Immature natural killer cell (primary cell): ENCODE measurements around the gene USP28. TPM values are rescaled to one million over a fixed set of nuclear protein-coding genes. Genes with fewer than 3 reads are reported as not detected.
A peak's percentile ranks its signal among the peaks of the same experiment; 100 is the strongest.
"Not testable (repeated sequence)": the region's sequence is repeated elsewhere in the genome, so short reads cannot be mapped to it uniquely, and the experiment has no call there.

ENCODE experiments used
- DNase-seq, 3 donors: peaks; one replicate each; pipeline ENCODE4 v3.0.0; 2022; ENCODE audit warnings: mixed read lengths in 1 of 3
- H3K27ac Mint-ChIP-seq, 6 donors: one replicate each; pipeline ENCODE4 v1.8.0; 2020; ENCODE audit warnings: mixed read lengths in 6 of 6, mild to moderate bottlenecking in 5 of 6, inconsistent platforms in 4 of 6, moderate library complexity in 3 of 6
- H3K27me3 Mint-ChIP-seq, 3 donors: one replicate each; pipeline ENCODE4 v1.8.0; 2020 to 2021; ENCODE audit warnings: low read depth in 3 of 3, mild to moderate bottlenecking in 3 of 3, mixed read lengths in 3 of 3, moderate library complexity in 3 of 3, inconsistent platforms in 1 of 3
- H3K36me3 Mint-ChIP-seq, 3 donors: one replicate each; pipeline ENCODE4 v1.8.0; 2020; ENCODE audit warnings: mixed read lengths in 3 of 3, inconsistent platforms in 2 of 3, mild to moderate bottlenecking in 2 of 3
- H3K4me1 Mint-ChIP-seq, 2 donors: one replicate each; pipeline ENCODE4 v1.8.0; 2020; ENCODE audit warnings: inconsistent platforms in 2 of 2, mild to moderate bottlenecking in 2 of 2, mixed read lengths in 2 of 2, moderate library complexity in 1 of 2
- H3K4me3 Mint-ChIP-seq, 5 donors: one replicate each; pipeline ENCODE4 v1.8.0; 2020; ENCODE audit warnings: mild to moderate bottlenecking in 5 of 5, mixed read lengths in 5 of 5, inconsistent platforms in 3 of 5, moderate library complexity in 3 of 5
- H3K9me3 Mint-ChIP-seq, 6 donors: one replicate each; pipeline ENCODE4 v1.8.0; 2020; ENCODE audit warnings: mild to moderate bottlenecking in 6 of 6, mixed read lengths in 6 of 6, inconsistent platforms in 4 of 6, moderate library complexity in 3 of 6
- polyA plus RNA-seq, 3 donors: library from polyadenylated mRNA; unstranded; fragments of 300-500 nt; fragmentation: Illumina TruSeq; gene quantifications; one replicate each; pipeline ENCODE4 v1.2.3, GENCODE V29; 2021

The USP28 gene
- polyA plus RNA-seq, 3 donors from 2014 or later = 121 to 185 (median 122) TPM

DNA sequence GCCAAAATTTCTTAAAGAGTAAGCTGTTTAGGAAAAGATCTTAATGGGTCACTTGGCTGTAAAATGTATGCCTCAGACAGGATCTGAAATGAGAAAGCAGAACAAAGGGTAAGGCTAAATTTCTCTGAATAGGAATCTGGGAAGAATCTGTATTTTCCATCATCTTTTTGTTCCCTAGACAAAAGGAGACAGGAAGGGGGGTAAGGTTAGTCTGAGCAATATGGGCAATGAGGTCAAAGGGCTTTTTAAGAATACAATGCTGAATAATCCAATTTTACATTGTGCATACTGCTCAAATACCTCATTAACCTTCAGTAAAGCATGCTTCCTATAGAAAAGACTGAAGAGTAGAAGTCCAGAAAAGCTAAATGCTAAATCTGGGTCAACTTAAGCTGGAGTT, 61.2 kb downstream of the USP28 start:
- DNase-seq = no peak
- H3K4me3 Mint-ChIP-seq = no peak overlapping the region
- H3K36me3 Mint-ChIP-seq = peaks cover 25 to 65% (median 29%) of the 10 kb centered on the region in 3 donors
- H3K27me3 Mint-ChIP-seq = no peaks in the 10 kb centered on the region
- H3K9me3 Mint-ChIP-seq = no peaks in the 10 kb centered on the region
- peaks cover 0 to 7% of the 10 kb centered on the region in 2 donors for H3K4me1 Mint-ChIP-seq
- H3K27ac Mint-ChIP-seq = peak overlapping the region in 4 of 6 donors; percentile 26 to 80 (median 48)

DNA sequence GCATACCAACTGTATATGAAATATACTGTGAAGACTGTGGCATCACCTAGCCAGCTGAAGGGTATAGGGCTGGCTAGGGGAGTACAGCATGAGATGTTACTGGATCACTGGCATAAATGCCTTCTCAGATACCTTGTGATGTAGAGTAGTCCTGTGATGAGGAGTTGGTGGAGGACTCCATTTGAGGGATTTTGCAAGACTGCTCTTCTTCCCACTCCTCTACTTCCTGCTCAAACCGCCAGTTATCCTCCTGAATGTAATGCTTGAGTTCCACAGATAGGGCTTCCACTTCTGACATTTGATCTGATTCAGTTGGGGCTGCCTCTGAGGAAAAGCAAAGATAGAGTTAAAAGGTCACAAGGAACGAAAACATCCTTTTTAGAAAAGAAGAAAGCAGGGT, 66.4 kb downstream of the USP28 start:
- H3K4me1 Mint-ChIP-seq = peaks cover 4 to 6% of the 10 kb centered on the region in 2 donors
- no peak for DNase-seq
- H3K9me3 Mint-ChIP-seq = no peaks in the 10 kb centered on the region
- H3K27me3 Mint-ChIP-seq = no peaks in the 10 kb centered on the region
- peaks cover 20 to 81% (median 32%) of the 10 kb centered on the region in 3 donors for H3K36me3 Mint-ChIP-seq
- H3K27ac Mint-ChIP-seq = peak overlapping the region in 2 of 6 donors; percentile 17 to 49
- H3K4me3 Mint-ChIP-seq = no peak overlapping the region

DNA sequence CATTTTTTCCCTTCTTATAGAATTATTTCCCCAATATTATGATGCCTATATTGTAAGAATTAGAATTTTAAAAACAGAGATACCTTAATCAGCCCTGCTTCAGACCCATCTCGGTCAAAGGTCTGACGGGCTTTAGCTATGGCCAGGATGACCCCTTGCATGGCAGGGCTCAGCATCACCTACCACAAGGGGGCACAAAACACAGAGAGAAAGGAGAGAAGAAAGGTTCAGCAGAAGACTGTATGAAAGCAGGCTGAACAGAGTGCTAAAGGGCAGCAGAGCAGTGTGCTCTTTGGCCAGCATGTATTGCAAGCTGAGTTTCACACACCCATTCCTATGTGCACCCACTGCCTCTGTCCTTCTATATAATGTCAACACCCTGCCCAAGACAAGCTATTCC, 69.0 kb downstream of the USP28 start:
- Mint-ChIP-seq H3K27me3 (no peaks in the 10 kb centered on the region), H3K4me3 (no peak overlapping the region), H3K36me3 (peaks cover 20 to 75% (median 25%) of the 10 kb centered on the region in 3 donors), H3K9me3 (no peaks in the 10 kb centered on the region), H3K27ac (peak overlapping the region in 3 of 6 donors; percentile 51 to 79 (median 64)), H3K4me1 (peaks cover 4 to 6% of the 10 kb centered on the region in 2 donors)
- DNase-seq = peak; percentile 7 to 19 (median 15)

DNA sequence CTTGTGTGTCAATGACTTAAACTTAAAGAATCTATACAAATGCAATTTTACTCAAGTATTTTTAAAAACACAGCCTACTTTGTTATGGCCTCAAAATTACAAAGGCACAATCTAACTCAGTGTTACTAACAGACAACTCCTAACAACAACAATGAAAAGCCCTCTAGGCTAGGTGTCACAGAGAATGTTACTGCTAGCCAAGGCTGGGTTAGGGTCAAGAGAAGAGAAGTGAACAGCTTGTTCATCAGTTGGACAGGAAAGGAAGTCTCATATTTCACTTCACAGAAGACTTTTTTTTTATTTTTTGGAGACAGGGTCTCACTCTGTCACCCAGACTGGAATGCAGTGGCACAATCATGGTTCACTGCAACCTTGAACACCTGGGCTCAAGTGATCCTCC, 69.7 kb downstream of the USP28 start:
- Mint-ChIP-seq H3K27me3 (no peaks in the 10 kb centered on the region), H3K4me1 (peaks cover 4 to 6% of the 10 kb centered on the region in 2 donors), H3K9me3 (no peaks in the 10 kb centered on the region), H3K4me3 (no peak overlapping the region), H3K27ac (peak overlapping the region in 4 of 6 donors; percentile 34 to 76 (median 46)), H3K36me3 (peaks cover 20 to 76% (median 31%) of the 10 kb centered on the region in 3 donors)
- no peak for DNase-seq

DNA sequence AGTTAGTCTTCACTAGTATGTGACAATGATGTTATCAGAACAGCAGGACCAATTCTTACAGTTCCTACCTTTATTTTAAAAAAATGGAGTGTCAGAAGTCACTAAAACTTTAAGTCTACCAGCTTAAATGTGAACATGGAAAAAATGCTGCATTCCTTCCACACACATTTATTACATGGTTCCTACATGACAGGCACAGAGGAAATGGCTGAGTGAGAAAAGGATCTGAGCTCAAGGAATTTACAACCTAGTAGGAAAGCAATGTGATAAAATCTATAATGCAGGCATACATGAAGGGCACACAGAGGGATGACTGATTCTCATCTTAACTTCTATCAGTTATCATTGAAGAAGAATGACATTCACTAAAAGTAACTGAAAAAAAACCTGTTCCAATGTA, 72.8 kb downstream of the USP28 start:
- H3K27ac Mint-ChIP-seq = peak overlapping the region in 3 of 6 donors; percentile 24 to 44 (median 35)
- H3K27me3 Mint-ChIP-seq = no peaks in the 10 kb centered on the region
- peaks cover 25 to 69% (median 36%) of the 10 kb centered on the region in 3 donors for H3K36me3 Mint-ChIP-seq
- H3K4me3 Mint-ChIP-seq = no peak overlapping the region
- H3K4me1 Mint-ChIP-seq = peaks cover 4 to 6% of the 10 kb centered on the region in 2 donors
- no peaks in the 10 kb centered on the region for H3K9me3 Mint-ChIP-seq
- DNase-seq = no peak

DNA sequence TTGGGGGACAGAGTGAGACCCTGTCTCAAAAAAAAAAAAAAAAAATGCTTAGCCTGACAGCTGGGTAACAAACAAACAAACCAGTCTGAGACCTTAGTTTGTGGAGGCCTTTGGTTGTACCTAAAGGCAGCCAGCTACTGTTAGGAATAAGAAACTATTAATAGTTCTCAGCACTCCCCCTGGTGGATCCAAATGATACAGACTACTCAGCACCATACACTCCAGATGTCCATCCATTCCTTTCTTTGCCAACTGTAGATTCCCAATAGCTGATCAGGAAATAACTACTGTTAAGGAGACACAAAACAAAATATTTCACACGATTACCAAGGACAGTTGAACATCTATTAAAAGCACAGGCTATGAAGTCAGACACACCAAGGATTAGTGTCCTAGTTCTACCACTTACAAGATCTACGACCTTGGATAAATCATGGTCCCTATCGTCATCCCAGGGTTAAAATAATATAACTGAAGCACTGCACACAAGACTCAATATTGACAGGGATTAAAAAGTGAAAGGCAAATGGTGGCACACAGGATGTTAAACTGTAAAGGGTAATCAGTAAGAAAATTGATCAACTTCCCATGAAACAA, 78.6 kb downstream of the USP28 start:
- DNase-seq = peak in 1 of 3 donors; percentile 12

DNA sequence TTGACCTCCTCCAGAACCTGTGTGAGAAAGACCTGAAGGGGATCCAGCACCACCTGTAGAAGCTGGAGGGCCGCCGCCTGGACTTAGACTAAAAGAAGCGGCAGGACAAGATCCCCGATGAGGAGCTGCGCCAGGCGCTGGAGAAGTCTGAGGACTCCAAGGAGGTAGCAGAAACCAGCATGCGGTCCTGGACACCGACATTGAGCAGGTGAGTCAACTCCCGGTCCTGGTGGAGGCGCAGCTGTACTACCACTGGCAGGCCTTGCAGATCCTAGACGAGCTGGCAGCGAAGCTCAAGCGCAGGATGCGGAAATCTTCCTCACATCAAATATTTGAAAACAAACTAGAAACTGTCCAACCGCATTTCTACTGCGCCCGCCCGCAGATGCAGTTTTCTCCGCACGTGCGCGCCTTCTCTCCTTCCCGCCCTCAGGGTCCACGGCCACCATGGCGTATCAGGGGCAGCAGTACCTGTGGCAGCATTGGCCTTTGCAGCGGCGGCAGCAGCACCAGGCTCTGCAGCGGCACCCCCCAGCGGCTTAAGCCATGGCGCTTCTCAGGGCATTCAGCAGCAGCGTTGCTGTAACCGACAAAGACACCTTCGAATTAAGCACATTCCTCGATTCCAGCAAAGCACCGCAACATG, 85.6 kb downstream of the USP28 start:
- no peak for DNase-seq
- H3K36me3 Mint-ChIP-seq = no peaks in the 10 kb centered on the region
- no peak overlapping the region for H3K4me3 Mint-ChIP-seq
- H3K9me3 Mint-ChIP-seq = no peaks in the 10 kb centered on the region
- H3K27ac Mint-ChIP-seq = no peak overlapping the region
- no peaks in the 10 kb centered on the region for H3K4me1 Mint-ChIP-seq
- H3K27me3 Mint-ChIP-seq = peaks cover 0 to 3% (median 0%) of the 10 kb centered on the region in 3 donors

More for the DNA sequence above, 78.6 kb downstream of the USP28 start:
- H3K4me3 Mint-ChIP-seq = no peak overlapping the region
- peaks cover 0 to 1% (median 0%) of the 10 kb centered on the region in 3 donors for H3K27me3 Mint-ChIP-seq
- no peaks in the 10 kb centered on the region for H3K9me3 Mint-ChIP-seq
- peak overlapping the region in 3 of 6 donors; percentile 27 to 78 (median 34) for H3K27ac Mint-ChIP-seq
- no peaks in the 10 kb centered on the region for H3K4me1 Mint-ChIP-seq
- H3K36me3 Mint-ChIP-seq = peaks cover 10 to 27% (median 16%) of the 10 kb centered on the region in 3 donors

DNA sequence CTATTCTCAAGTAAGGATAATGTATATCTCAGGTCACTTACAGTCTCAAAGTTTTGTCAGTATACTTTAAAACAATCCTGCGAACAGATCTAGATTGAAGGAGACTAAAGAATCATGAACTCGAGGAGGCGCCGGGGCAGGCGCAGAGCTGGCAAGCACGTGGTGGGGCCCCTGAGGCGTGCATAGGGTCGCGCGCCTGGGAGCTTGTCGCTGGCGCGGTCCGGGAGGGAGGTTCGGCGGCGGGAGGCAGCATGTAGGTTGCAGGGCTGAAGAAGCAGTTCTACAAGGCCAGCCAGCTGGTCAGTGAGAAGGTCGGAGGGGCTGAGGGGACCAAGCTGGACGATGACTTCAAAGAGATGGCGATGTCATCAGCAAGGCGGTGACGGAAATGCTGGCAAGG, 86.4 kb downstream of the USP28 start:
- H3K36me3 Mint-ChIP-seq, H3K27ac Mint-ChIP-seq, H3K27me3 Mint-ChIP-seq, H3K9me3 Mint-ChIP-seq, DNase-seq, H3K4me1 Mint-ChIP-seq, H3K4me3 Mint-ChIP-seq: not testable (repeated sequence)

DNA sequence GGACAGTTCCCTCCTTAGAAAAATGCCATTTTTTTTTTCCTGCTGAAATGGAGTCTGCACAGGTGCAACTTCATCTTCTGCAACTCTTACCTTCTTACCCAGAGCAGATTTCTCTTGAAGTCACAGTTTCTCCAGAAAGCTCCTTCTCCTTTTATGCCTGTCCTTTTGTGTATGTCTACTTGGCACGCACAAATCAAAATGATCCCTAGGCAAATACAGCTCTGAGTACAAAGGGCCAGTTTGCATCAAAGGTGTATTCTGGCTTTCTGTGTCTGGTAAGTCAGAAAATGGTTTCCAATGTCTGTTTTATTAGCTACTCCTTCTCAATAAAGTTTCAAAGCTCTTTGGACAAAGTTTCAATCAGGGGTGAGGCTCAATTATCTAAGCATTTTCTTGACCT, 93.2 kb downstream of the USP28 start:
- Mint-ChIP-seq H3K4me3 (no peak overlapping the region), H3K27me3 (peaks cover 6 to 11% (median 10%) of the 10 kb centered on the region in 3 donors), H3K27ac (no peak overlapping the region), H3K9me3 (no peaks in the 10 kb centered on the region), H3K36me3 (peaks cover 0 to 5% (median 0%) of the 10 kb centered on the region in 3 donors), H3K4me1 (no peaks in the 10 kb centered on the region)
- no peak for DNase-seq

DNA sequence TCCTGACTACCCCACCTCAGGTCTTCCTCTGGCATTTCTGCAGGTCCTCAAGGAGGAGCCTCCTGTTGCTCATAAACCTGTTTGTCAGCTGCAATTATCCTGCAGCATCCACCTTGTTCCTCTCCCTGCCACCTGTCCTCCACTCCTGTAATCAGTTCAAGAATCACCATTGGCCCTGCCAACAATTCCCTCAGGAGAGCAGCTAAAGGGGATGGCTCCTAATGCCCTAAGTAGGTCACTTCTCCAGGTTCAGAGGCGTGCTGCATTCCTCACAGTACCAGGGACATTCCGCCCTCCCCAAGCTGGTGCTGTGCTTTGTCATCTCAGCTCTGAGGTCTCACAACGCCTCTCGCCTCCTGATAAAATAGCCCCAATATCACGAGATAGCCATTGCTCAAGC, 93.7 kb downstream of the USP28 start:
- no peak overlapping the region for H3K27ac Mint-ChIP-seq

DNA sequence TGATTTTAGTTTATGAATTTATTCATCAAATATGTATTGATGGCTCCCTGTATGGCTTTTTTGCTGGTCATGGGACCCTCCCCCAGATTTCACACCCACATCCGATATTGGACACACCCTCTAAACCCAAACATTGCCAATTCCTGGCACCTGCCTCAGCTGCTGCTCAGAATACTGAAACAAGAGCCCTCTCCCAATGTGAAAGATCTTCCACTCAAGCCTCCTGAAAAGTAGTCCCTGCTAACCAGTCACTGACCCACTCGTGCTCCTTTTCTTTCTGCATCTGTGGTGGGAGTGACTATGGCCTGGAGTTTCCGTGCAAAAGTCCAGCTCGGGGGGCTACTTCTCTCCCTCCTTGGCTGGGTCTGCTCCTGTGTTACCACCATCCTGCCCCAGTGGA, 95.9 kb downstream of the USP28 start, which contains the start of gene CLDN25:
Gene CLDN25, plus strand, starts transcription at position 301 of the 400 bp plus-strand sequence. Its CDS starts 0 bp downstream, at position 301.
- Mint-ChIP-seq H3K36me3 (peaks cover 0 to 5% (median 0%) of the 10 kb centered on the region in 3 donors), H3K9me3 (no peaks in the 10 kb centered on the region), H3K4me3 (no peak within 1 kb of the TSS), H3K27ac (no peak within 1 kb of the TSS), H3K4me1 (peaks cover under 1 to 5% of the 10 kb centered on the region in 2 donors), H3K27me3 (peaks cover 6 to 12% (median 11%) of the 10 kb centered on the region in 3 donors)
- DNase-seq = no peak

More for the DNA sequence above, 93.7 kb downstream of the USP28 start:
- Mint-ChIP-seq H3K36me3 (peaks cover 0 to 5% (median 0%) of the 10 kb centered on the region in 3 donors), H3K27me3 (peaks cover 6 to 11% (median 10%) of the 10 kb centered on the region in 3 donors), H3K9me3 (no peaks in the 10 kb centered on the region), H3K4me3 (no peak overlapping the region), H3K4me1 (no peaks in the 10 kb centered on the region)
- no peak for DNase-seq

DNA sequence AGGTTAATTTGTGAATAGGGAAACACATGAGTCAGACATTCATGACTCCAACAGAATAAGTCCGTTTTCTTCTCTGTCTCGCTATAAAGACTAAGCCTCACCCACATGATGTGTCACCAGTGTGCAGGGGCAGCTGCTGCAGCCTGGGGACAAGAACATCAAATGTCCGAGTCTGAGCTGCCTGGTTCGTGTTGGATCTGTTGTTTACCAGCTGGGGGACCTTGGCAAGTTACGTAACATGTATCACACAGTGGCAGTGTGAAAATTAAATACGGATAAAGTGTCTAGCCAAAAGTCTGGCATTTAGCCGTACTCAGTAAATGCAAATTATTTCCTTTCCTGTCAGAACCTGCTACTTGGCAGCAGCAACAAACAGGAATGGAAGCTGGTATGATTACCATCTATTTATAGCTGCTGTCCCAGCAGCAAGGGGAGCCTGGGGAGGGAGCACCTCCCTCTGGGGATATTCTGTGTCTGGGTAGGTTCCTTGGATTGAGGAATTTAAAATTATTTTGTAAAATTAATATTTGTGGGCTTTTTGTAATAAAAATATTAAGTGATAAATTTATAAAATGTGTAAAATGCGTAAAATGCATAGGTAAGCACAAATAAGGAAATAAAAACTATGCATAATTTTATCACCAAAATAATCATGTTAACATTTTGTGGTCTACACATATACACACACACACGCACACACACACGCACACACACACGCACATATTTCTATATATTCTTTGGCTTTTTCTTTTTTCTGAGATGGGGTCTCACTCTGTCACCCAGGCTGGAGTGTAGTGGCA, 97.1 kb downstream of the USP28 start:
- Mint-ChIP-seq H3K27me3 (peaks cover 6 to 15% (median 12%) of the 10 kb centered on the region in 3 donors), H3K4me3 (no peak overlapping the region), H3K4me1 (peaks cover 8 to 16% of the 10 kb centered on the region in 2 donors), H3K27ac (no peak overlapping the region), H3K9me3 (no peaks in the 10 kb centered on the region), H3K36me3 (peaks cover 0 to 5% (median 0%) of the 10 kb centered on the region in 3 donors)
- no peak for DNase-seq

DNA sequence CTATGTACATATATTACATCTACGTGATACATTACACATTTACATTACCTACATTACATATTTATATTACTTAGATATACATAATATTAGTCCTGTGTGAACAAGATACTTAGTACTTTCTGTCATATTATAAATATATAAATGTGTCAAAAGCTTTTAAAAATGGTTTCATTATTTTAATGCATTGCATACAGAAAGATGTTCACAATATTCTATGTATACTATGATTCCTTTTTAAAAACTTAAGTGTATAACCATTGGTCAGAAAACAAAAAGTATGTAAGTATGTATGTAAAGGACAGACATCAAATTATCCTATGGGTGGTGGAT, 101.2 kb downstream of the USP28 start:
- Mint-ChIP-seq H3K9me3 (no peaks in the 10 kb centered on the region), H3K27ac (peak overlapping the region; percentile 87 to 97 (median 93)), H3K4me3 (peak overlapping the region; percentile 96 to 99 (median 98)), H3K27me3 (peaks cover 3 to 13% (median 4%) of the 10 kb centered on the region in 3 donors), H3K4me1 (peaks cover 24 to 35% of the 10 kb centered on the region in 2 donors), H3K36me3 (peaks cover 0 to 4% (median 3%) of the 10 kb centered on the region in 3 donors)
- DNase-seq = no peak
